Measurements from ENCODE around the gene ZNF678. TPM values are rescaled to one million over a fixed set of nuclear protein-coding genes. Genes with fewer than 3 reads are reported as not detected.

ZNF678 gene
- total and polyA plus RNA-seq, 9 of the 15 experiments (the other 6 are each of a cell fraction or from before 2014, with no cell fraction given), result 3.0 to 16.8 (median 8.0) TPM

GRCh38 chr1:227685807-227686206, 122.5 kb downstream of the ZNF678 start (continued):
- TF ChIP-seq VEZF1 (CRISPR knock-in tag; IDR thresholded peaks at IDR 0.05) (no peak), HMBOX1 (IDR thresholded peaks at IDR 0.05) (peak; percentile 28; the same call in 1 of the 2 replicates), MEIS2 (IDR thresholded peaks at IDR 0.05; ENCODE audit: partially characterized antibody) (peak; percentile 20), ZNF280B (CRISPR knock-in tag; IDR thresholded peaks at IDR 0.05) (no peak), LEF1 (IDR thresholded peaks at IDR 0.05) (0 out of 2 replicates have a peak, but pooled peaks have one; percentile 21), KDM1A (IDR thresholded peaks at IDR 0.05) (peak; percentile 85), ERF (CRISPR knock-in tag; IDR thresholded peaks at IDR 0.05) (no peak), FUS (optimal IDR thresholded peaks at IDR 0.05; ENCODE audit: low read depth, low read length) (no peak), TCF3 (CRISPR knock-in tag; IDR thresholded peaks at IDR 0.05) (peak; percentile 72), SMARCA4 (IDR thresholded peaks at IDR 0.05) (peak; percentile 52; the same call in 1 of the 2 replicates), TEAD4 (IDR thresholded peaks at IDR 0.05; ENCODE audit: low read length) (peak; percentile 74), TEAD4 (CRISPR knock-in tag; IDR thresholded peaks at IDR 0.05; ENCODE audit: borderline replicate concordance) (no peak), NCOR1 (IDR thresholded peaks at IDR 0.05) (peak; percentile 70), ZNF12 (CRISPR knock-in tag; IDR thresholded peaks at IDR 0.05) (no peak), SLC30A9 (CRISPR knock-in tag; IDR thresholded peaks at IDR 0.05) (no peak), CCNT2 (IDR thresholded peaks at IDR 0.05; ENCODE audit: borderline replicate concordance, extremely low read depth, insufficient read length, low read depth, low read length) (peak; percentile 20), LCOR (CRISPR knock-in tag; IDR thresholded peaks at IDR 0.05) (no peak), RCOR1 (IDR thresholded peaks at IDR 0.05; ENCODE audit: borderline replicate concordance in 1 of 2, low read depth in 2 of 2, low read length in 2 of 2) (peak in 1 of 2 experiments; percentile 81; a peak in 2 of 4 replicates), TRIM24 (IDR thresholded peaks at IDR 0.05) (peak; percentile 53 to 54; a peak in 2 of 4 replicates), PKNOX1 (IDR thresholded peaks at IDR 0.05) (0 out of 2 replicates have a peak, but pooled peaks have one; percentile 21)
- TF ChIP-seq, protein P1, sequence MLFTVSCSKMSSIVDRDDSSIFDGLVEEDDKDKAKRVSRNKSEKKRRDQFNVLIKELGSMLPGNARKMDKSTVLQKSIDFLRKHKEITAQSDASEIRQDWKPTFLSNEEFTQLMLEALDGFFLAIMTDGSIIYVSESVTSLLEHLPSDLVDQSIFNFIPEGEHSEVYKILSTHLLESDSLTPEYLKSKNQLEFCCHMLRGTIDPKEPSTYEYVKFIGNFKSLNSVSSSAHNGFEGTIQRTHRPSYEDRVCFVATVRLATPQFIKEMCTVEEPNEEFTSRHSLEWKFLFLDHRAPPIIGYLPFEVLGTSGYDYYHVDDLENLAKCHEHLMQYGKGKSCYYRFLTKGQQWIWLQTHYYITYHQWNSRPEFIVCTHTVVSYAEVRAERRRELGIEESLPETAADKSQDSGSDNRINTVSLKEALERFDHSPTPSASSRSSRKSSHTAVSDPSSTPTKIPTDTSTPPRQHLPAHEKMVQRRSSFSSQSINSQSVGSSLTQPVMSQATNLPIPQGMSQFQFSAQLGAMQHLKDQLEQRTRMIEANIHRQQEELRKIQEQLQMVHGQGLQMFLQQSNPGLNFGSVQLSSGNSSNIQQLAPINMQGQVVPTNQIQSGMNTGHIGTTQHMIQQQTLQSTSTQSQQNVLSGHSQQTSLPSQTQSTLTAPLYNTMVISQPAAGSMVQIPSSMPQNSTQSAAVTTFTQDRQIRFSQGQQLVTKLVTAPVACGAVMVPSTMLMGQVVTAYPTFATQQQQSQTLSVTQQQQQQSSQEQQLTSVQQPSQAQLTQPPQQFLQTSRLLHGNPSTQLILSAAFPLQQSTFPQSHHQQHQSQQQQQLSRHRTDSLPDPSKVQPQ (CRISPR knock-in tag; IDR thresholded peaks at IDR 0.05; ENCODE audit: borderline replicate concordance), result no peak
- TF ChIP-seq, protein P2, sequence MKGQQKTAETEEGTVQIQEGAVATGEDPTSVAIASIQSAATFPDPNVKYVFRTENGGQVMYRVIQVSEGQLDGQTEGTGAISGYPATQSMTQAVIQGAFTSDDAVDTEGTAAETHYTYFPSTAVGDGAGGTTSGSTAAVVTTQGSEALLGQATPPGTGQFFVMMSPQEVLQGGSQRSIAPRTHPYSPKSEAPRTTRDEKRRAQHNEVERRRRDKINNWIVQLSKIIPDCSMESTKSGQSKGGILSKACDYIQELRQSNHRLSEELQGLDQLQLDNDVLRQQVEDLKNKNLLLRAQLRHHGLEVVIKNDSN (CRISPR knock-in tag; IDR thresholded peaks at IDR 0.05), result no peak

Data from K562 (cell line).